NAMALWA (cell line): ENCODE results near the gene PCDHGA11.
"Not testable (repeated sequence)": the region's sequence is repeated elsewhere in the genome, so short reads cannot be mapped to it uniquely, and the experiment has no call there.

Experiments
- DNase-seq: peaks from one replicate; pipeline ENCODE4 v3.0.0-alpha.2; 2015; ENCODE audit warnings: low spot score

PCDHGA11 gene

GRCh38 chr5:141420855-141421488 lies at the start of gene PCDHGA11:
Gene PCDHGA11 (plus strand): TSS chr5:141421051. CDS start chr5:141421228, 177 bp downstream.
- peak; percentile 50 for DNase-seq

- no peak for DNase-seq
Measured at GRCh38 chr5:141371572-141372475, 49.0 kb upstream of the PCDHGA11 start.

- peak; percentile 41 for DNase-seq
Measured at GRCh38 chr5:141373673-141374317, 47.1 kb upstream of the PCDHGA11 start, which contains the start of gene PCDHGA6. Gene PCDHGA6 (plus strand): TSS chr5:141373891. CDS start chr5:141374084, 193 bp downstream.

- no peak for DNase-seq
Measured at GRCh38 chr5:141374627-141375026, 46.2 kb upstream of the PCDHGA11 start.

GRCh38 chr5:141375444-141376155 lies 45.3 kb upstream of the PCDHGA11 start:
- not testable (repeated sequence) for DNase-seq

GRCh38 chr5:141382469-141383294 lies 38.2 kb upstream of the PCDHGA11 start, which contains the start of gene PCDHGA7:
Gene PCDHGA7 (plus strand): TSS chr5:141382742. CDS start chr5:141382900, 158 bp downstream.
- DNase-seq: no peak

- DNase-seq: no peak
Measured at GRCh38 chr5:141383345-141383744, 37.5 kb upstream of the PCDHGA11 start.

- DNase-seq: no peak
Measured at GRCh38 chr5:141384471-141385267, 36.2 kb upstream of the PCDHGA11 start.

- DNase-seq: not testable (repeated sequence)
Measured at GRCh38 chr5:141387557-141388311, 33.1 kb upstream of the PCDHGA11 start, which contains the start of gene PCDHGB4. Gene PCDHGB4 (plus strand): TSS chr5:141387698. CDS start chr5:141387885, 187 bp downstream.

GRCh38 chr5:141388661-141389060 lies 32.2 kb upstream of the PCDHGA11 start:
- DNase-seq: no peak

- DNase-seq: no peak
Measured at GRCh38 chr5:141389153-141390042, 31.5 kb upstream of the PCDHGA11 start.

- DNase-seq: no peak
Measured at GRCh38 chr5:141392429-141393198, 28.2 kb upstream of the PCDHGA11 start, which contains the start of gene PCDHGA8. Gene PCDHGA8 (plus strand): TSS chr5:141392633. CDS start chr5:141392814, 181 bp downstream.

GRCh38 chr5:141393267-141393666 lies 27.6 kb upstream of the PCDHGA11 start:
- no peak for DNase-seq

GRCh38 chr5:141394401-141395187 lies 26.3 kb upstream of the PCDHGA11 start:
- DNase-seq: not testable (repeated sequence)

GRCh38 chr5:141397756-141398551 lies 22.9 kb upstream of the PCDHGA11 start, which contains the start of gene PCDHGB5:
Gene PCDHGB5 (plus strand): TSS chr5:141397947. CDS start chr5:141398128, 181 bp downstream.
- peak; percentile 56 for DNase-seq
